ENCODE measurements around the gene SCP2. TPM values are rescaled to one million over a fixed set of nuclear protein-coding genes. Genes with fewer than 3 reads are reported as not detected.
"Not testable (repeated sequence)": the region's sequence is repeated elsewhere in the genome, so short reads cannot be mapped to it uniquely, and the experiment has no call there.

Gene SCP2
- total and polyA plus RNA-seq, 7 donors, result 49.3 to 96.9 (median 88.3) TPM

- no peak for DNase-seq
- 87 to 91% (median 88%) methylated on average over 3 of the region's 3 CpGs for WGBS, 3 donors
- ATAC-seq, result no peak
- Histone ChIP-seq H3K4me3 (no peak overlapping the region), H3K9me3 (no peaks in the 10 kb centered on the region), H3K27me3 (ENCODE audit: insufficient read depth in 3 of 3, low read length in 2 of 3) (no peaks in the 10 kb centered on the region), H3K27ac (no peak overlapping the region), H3K4me1 (no peaks in the 10 kb centered on the region), H3K36me3 (ENCODE audit: insufficient read depth in 1 of 2, low read depth in 1 of 2) (peaks cover 0 to 69% of the 10 kb centered on the region in 2 donors)
- no peak for TF ChIP-seq CTCF (IDR thresholded peaks at IDR 0.05)
- intact Hi-C loops (cut with DNase I), result no loop called here
Observed at GRCh38 chr1:52976183-52977035, 49.3 kb downstream of the SCP2 start.

GRCh38 chr1:52978045-52978444, 51.0 kb downstream of the SCP2 start:
- TF ChIP-seq CTCF (IDR thresholded peaks at IDR 0.05), result no peak
- Histone ChIP-seq H3K27ac (no peak overlapping the region), H3K9me3 (no peaks in the 10 kb centered on the region), H3K36me3 (ENCODE audit: insufficient read depth in 1 of 2, low read depth in 1 of 2) (peaks cover 0 to 83% of the 10 kb centered on the region in 2 donors), H3K4me3 (no peak overlapping the region), H3K4me1 (no peaks in the 10 kb centered on the region), H3K27me3 (ENCODE audit: insufficient read depth in 3 of 3, low read length in 2 of 3) (no peaks in the 10 kb centered on the region)
- intact Hi-C loops (cut with DNase I), result no loop called here
- ATAC-seq (no peak), DNase-seq (no peak)
- 49 to 60% (median 53%) methylated on average over 2 of the region's 2 CpGs for WGBS, 3 donors

GRCh38 chr1:52992733-52993132, 65.7 kb downstream of the SCP2 start:
- H3K27ac ChIP-seq; ATAC-seq; H3K9me3 ChIP-seq; intact Hi-C loops (cut with DNase I); H3K4me3 ChIP-seq; H3K4me1 ChIP-seq; DNase-seq; H3K27me3 ChIP-seq (ENCODE audit: insufficient read depth in 3 of 3, low read length in 2 of 3): not testable (repeated sequence)
- H3K36me3 ChIP-seq (ENCODE audit: insufficient read depth in 1 of 2, low read depth in 1 of 2), result peaks cover 0 to 51% of the 10 kb centered on the region in 2 donors

GRCh38 chr1:52994656-52995055, 67.6 kb downstream of the SCP2 start:
- intact Hi-C loops (cut with DNase I), result no loop called here
- no peak for DNase-seq
- Histone ChIP-seq H3K4me1 (no peaks in the 10 kb centered on the region), H3K9me3 (no peaks in the 10 kb centered on the region), H3K27ac (no peak overlapping the region), H3K4me3 (no peak overlapping the region), H3K27me3 (ENCODE audit: insufficient read depth in 3 of 3, low read length in 2 of 3) (no peaks in the 10 kb centered on the region), H3K36me3 (ENCODE audit: insufficient read depth in 1 of 2, low read depth in 1 of 2) (peaks cover 0 to 38% of the 10 kb centered on the region in 2 donors)
- 82 to 89% (median 87%) methylated on average over 6 of the region's 6 CpGs for WGBS, 3 donors
- no peak for TF ChIP-seq CTCF (IDR thresholded peaks at IDR 0.05)
- no peak for ATAC-seq

- no peak for TF ChIP-seq CTCF (IDR thresholded peaks at IDR 0.05)
- no peak overlapping the region for H3K4me3 ChIP-seq
- intact Hi-C loops (cut with DNase I), result no loop called here
- no peaks in the 10 kb centered on the region for H3K4me1 ChIP-seq
- DNase-seq, result no peak
- H3K9me3 ChIP-seq, result no peaks in the 10 kb centered on the region
- H3K27me3 ChIP-seq (ENCODE audit: insufficient read depth in 3 of 3, low read length in 2 of 3), result no peaks in the 10 kb centered on the region
- peaks cover 0 to 29% of the 10 kb centered on the region in 2 donors for H3K36me3 ChIP-seq (ENCODE audit: insufficient read depth in 1 of 2, low read depth in 1 of 2)
- no peak for ATAC-seq
- no peak overlapping the region for H3K27ac ChIP-seq
Observed at GRCh38 chr1:52996653-52997052, 69.6 kb downstream of the SCP2 start.
